Mucosa of stomach (tissue), 1 donor: ENCODE results near the gene RAB40B.
"Not testable (repeated sequence)": the region's sequence is repeated elsewhere in the genome, so short reads cannot be mapped to it uniquely, and the experiment has no call there.

ENCODE experiments used
- H3K27me3 ChIP-seq: one replicate; pipeline ENCODE4 v1.7.0; 2013; ENCODE audit warnings: mild to moderate bottlenecking, low read length; ENCODE audit not compliant: control insufficient read depth, insufficient read depth
- H3K36me3 ChIP-seq: one replicate; pipeline ENCODE4 v1.7.0; 2013; ENCODE audit warnings: low read length; ENCODE audit not compliant: control insufficient read depth, insufficient read depth
- H3K4me1 ChIP-seq: one replicate; pipeline ENCODE4 v1.7.0; 2013; ENCODE audit warnings: mild to moderate bottlenecking, low read length; ENCODE audit not compliant: control insufficient read depth, insufficient read depth
- H3K4me3 ChIP-seq: one replicate; pipeline ENCODE4 v1.7.0; 2013; ENCODE audit warnings: low read length
- H3K9ac ChIP-seq: one replicate; pipeline ENCODE4 v1.7.0; 2013; ENCODE audit warnings: mild to moderate bottlenecking, low read length, moderate library complexity
- H3K9me3 ChIP-seq: one replicate; pipeline ENCODE4 v1.7.0; 2013; ENCODE audit warnings: mild to moderate bottlenecking, low read length, moderate library complexity; ENCODE audit not compliant: control insufficient read depth
- donor health status: Pancreatic carcinoma.

Gene RAB40B

DNA sequence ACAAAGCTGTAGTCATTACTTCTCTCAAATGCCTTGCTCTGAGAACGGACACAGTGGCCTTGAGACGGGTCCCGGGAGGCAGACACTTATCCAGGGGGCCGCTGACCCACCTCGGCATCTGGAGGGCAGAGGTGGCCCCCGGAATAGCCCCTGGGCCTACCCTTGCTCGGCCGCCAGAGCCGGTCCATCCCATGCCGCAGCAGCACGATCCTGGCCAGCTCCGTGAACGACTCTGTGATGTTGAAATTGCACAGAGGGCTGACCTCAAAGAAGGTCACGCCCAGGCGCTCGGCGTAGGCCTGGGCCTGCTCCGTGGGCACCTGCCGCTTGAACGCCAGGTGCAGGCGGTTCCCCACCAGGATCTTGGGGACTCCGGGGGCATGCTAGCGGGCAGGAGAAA, 40.2 kb downstream of the RAB40B start:
- H3K36me3 ChIP-seq: no peaks in the 10 kb centered on the region
- H3K4me1 ChIP-seq: peaks cover 28% of the 10 kb centered on the region
- no peak overlapping the region for H3K9ac ChIP-seq
- no peaks in the 10 kb centered on the region for H3K27me3 ChIP-seq
- no peak overlapping the region for H3K4me3 ChIP-seq
- H3K9me3 ChIP-seq: no peaks in the 10 kb centered on the region

DNA sequence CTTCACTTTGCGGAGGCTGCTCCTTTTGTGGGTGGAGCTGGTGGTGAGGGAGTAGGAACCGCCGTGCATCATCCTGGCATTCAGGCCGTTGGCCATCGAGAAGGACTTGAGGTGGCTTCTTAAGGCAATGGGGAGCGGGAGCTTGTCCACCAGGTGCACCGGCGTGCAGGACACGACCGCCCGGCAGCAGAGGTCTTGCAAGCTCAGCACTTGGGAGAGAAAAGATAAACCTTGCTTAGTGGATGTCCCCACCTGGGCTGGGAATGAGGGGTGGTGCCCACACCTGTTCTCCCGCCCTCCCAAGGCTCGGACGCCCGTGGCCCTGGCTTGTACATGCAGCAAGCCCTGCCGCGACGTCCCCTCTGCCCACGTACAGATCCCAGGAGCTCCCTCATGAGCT, 40.6 kb downstream of the RAB40B start:
- H3K27me3 ChIP-seq: no peaks in the 10 kb centered on the region
- H3K36me3 ChIP-seq: no peaks in the 10 kb centered on the region
- H3K9ac ChIP-seq: no peak overlapping the region
- peaks cover 32% of the 10 kb centered on the region for H3K4me1 ChIP-seq
- no peak overlapping the region for H3K4me3 ChIP-seq
- no peaks in the 10 kb centered on the region for H3K9me3 ChIP-seq

DNA sequence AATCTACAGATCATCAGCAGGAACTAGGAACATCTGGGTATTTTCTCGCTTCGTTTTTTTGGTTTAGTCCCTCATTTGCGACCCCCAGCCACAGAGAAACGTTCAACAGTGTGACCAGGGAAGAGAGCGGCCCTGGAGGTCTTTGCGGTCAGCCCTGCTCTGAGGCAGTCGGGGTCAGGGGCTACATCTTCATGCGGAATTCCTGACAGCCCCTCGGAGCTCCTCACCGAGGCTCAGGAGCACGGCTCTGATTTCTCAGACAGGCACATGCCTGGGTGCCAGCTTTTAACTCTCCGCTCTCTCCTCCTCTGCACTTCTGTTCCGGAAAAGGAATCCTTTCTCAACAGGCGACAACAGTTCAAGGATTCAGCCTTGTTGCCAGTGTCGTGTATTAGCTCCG, 42.2 kb downstream of the RAB40B start:
- H3K9ac ChIP-seq: no peak overlapping the region

GRCh38 chr17:82655523-82655922, 43.0 kb downstream of the RAB40B start:
- H3K27me3 ChIP-seq: no peaks in the 10 kb centered on the region
- peak overlapping the region; percentile 44 for H3K4me3 ChIP-seq
- peaks cover 37% of the 10 kb centered on the region for H3K4me1 ChIP-seq
- no peaks in the 10 kb centered on the region for H3K36me3 ChIP-seq
- H3K9me3 ChIP-seq: no peaks in the 10 kb centered on the region
- H3K9ac ChIP-seq: peak overlapping the region; percentile 69

More for the DNA sequence above, 42.2 kb downstream of the RAB40B start:
- peaks cover 37% of the 10 kb centered on the region for H3K4me1 ChIP-seq
- H3K4me3 ChIP-seq: no peak overlapping the region
- H3K36me3 ChIP-seq: no peaks in the 10 kb centered on the region
- H3K9me3 ChIP-seq: no peaks in the 10 kb centered on the region
- no peaks in the 10 kb centered on the region for H3K27me3 ChIP-seq

- H3K27me3 ChIP-seq: no peaks in the 10 kb centered on the region
- no peaks in the 10 kb centered on the region for H3K36me3 ChIP-seq
- H3K9ac ChIP-seq: peak overlapping the region; percentile 69
- peak overlapping the region; percentile 44 for H3K4me3 ChIP-seq
- H3K4me1 ChIP-seq: peaks cover 37% of the 10 kb centered on the region
- no peaks in the 10 kb centered on the region for H3K9me3 ChIP-seq
Measured at GRCh38 chr17:82655038-82655479, 43.4 kb downstream of the RAB40B start.

GRCh38 chr17:82654611-82655010, 43.9 kb downstream of the RAB40B start:
- not testable (repeated sequence) for H3K27me3 ChIP-seq, H3K9me3 ChIP-seq, H3K36me3 ChIP-seq, H3K4me3 ChIP-seq
- peak overlapping the region; percentile 69 for H3K9ac ChIP-seq
- peaks cover 39% of the 10 kb centered on the region for H3K4me1 ChIP-seq

GRCh38 chr17:82653651-82654528, 44.6 kb downstream of the RAB40B start:
- Histone ChIP-seq H3K27me3 (no peaks in the 10 kb centered on the region), H3K9ac (peak overlapping the region; percentile 69), H3K4me1 (peaks cover 46% of the 10 kb centered on the region), H3K4me3 (no peak overlapping the region), H3K9me3 (no peaks in the 10 kb centered on the region), H3K36me3 (no peaks in the 10 kb centered on the region)

DNA sequence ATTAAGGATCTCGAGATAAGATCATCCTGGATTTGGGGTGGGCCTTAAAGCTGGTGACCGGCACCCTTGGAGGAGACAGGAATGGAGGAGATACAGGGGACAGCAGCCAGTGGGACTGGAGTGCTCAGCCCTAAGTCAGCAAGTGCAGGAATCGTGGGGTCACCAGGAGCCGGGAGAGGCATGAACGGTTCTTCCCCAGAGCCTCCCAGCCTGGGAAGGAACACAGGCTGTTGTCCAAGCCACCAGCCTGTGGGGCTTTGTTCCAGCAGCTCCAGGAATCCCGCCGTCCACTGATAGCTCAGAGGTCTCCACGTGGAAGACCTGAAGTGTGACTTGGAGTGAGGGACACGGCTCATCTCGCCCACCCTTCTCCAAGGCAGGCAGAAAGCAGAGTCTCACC, 47.8 kb downstream of the RAB40B start:
- H3K27me3 ChIP-seq: no peaks in the 10 kb centered on the region
- no peaks in the 10 kb centered on the region for H3K9me3 ChIP-seq
- no peak overlapping the region for H3K4me3 ChIP-seq
- no peaks in the 10 kb centered on the region for H3K36me3 ChIP-seq
- no peak overlapping the region for H3K9ac ChIP-seq
- peaks cover 45% of the 10 kb centered on the region for H3K4me1 ChIP-seq

- peaks cover 37% of the 10 kb centered on the region for H3K4me1 ChIP-seq
- no peaks in the 10 kb centered on the region for H3K36me3 ChIP-seq
- peak overlapping the region; percentile 66 for H3K9ac ChIP-seq
Measured at GRCh38 chr17:82649501-82650261, 48.8 kb downstream of the RAB40B start.

GRCh38 chr17:82648742-82649331, 49.7 kb downstream of the RAB40B start:
- no peaks in the 10 kb centered on the region for H3K27me3 ChIP-seq
- peak overlapping the region; percentile 66 for H3K9ac ChIP-seq
- H3K36me3 ChIP-seq: no peaks in the 10 kb centered on the region
- no peak overlapping the region for H3K4me3 ChIP-seq
- no peaks in the 10 kb centered on the region for H3K9me3 ChIP-seq
- peaks cover 29% of the 10 kb centered on the region for H3K4me1 ChIP-seq

More at GRCh38 chr17:82649501-82650261, 48.8 kb downstream of the RAB40B start:
- no peaks in the 10 kb centered on the region for H3K9me3 ChIP-seq
- H3K27me3 ChIP-seq: no peaks in the 10 kb centered on the region
- H3K4me3 ChIP-seq: no peak overlapping the region

- peak within 1 kb of the TSS; percentile 92 for H3K9ac ChIP-seq
- H3K27me3 ChIP-seq: no peaks in the 10 kb centered on the region
- peak within 1 kb of the TSS; percentile 66 for H3K4me3 ChIP-seq
- H3K9me3 ChIP-seq: no peaks in the 10 kb centered on the region
- H3K4me1 ChIP-seq: peaks cover 23% of the 10 kb centered on the region
- H3K36me3 ChIP-seq: peaks cover 4% of the 10 kb centered on the region
Measured at GRCh38 chr17:82648165-82648668, 50.3 kb downstream of the RAB40B start, which contains the start of gene WDR45B. Gene WDR45B (minus strand): TSS chr17:82648444. CDS start chr17:82648340, 104 bp downstream.
